ENCODE data around the gene HSPA8. TPM values are rescaled to one million over a fixed set of nuclear protein-coding genes. Genes with fewer than 3 reads are reported as not detected.

Gene HSPA8
- total and polyA plus RNA-seq, 2 of the 13 experiments (the other 11 are each of a cell fraction or from before 2014, with no cell fraction given), result 936 to 2,151 TPM

GRCh38 chr11:123047947-123048293 lies 14.0 kb downstream of the HSPA8 start (continued):
- TF ChIP-seq PHF8 (CRISPR knock-in tag; IDR thresholded peaks at IDR 0.05), result no peak
- no peak for TF ChIP-seq HOXA9 (CRISPR knock-in tag; IDR thresholded peaks at IDR 0.05; ENCODE audit: borderline replicate concordance)
- no peak for TF ChIP-seq MYNN (CRISPR knock-in tag; IDR thresholded peaks at IDR 0.05; ENCODE audit: low read depth)

GRCh38 chr11:123047266-123047946 lies 14.5 kb downstream of the HSPA8 start:
- H3K4me1 ChIP-seq (ENCODE audit: insufficient read depth, low read length), result no peaks in the 10 kb centered on the region
- FAIRE-seq, result no peak

More at GRCh38 chr11:123047266-123047946, 14.5 kb downstream of the HSPA8 start:
- Histone ChIP-seq H4K20me1 (ENCODE audit: insufficient read depth, low read length) (no peaks in the 10 kb centered on the region), H3K4me2 (ENCODE audit: low read depth, low read length) (no peak overlapping the region), H3K9me3 (ENCODE audit: low read length) (no peaks in the 10 kb centered on the region), H3K4me3 (replicated peaks in 1 of 3; ENCODE audit: insufficient read depth in 1 of 3, low read depth in 2 of 3, low read length in 3 of 3) (no peak overlapping the region), H3K79me2 (ENCODE audit: insufficient read depth, low read length) (no peaks in the 10 kb centered on the region), H3K36me3 (replicated peaks in 1 of 2; ENCODE audit: control insufficient read depth in 1 of 2, insufficient read depth in 2 of 2, low read length in 2 of 2) (no peaks in the 10 kb centered on the region), H3K9ac (ENCODE audit: insufficient read depth, low read depth, low read length) (no peak overlapping the region), H3K27ac (ENCODE audit: extremely low read length, insufficient read depth, low read length) (no peak overlapping the region), H3K27me3 (ENCODE audit: control insufficient read depth in 1 of 2, insufficient read depth in 2 of 2, low read length in 2 of 2) (peaks cover 0 to 15% of the 10 kb centered on the region in 2 experiments; a peak in 3 of 5 replicates), H2AFZ (ENCODE audit: low read length) (no peak overlapping the region)
- intact Hi-C loops (cut with micrococcal nuclease; ENCODE audit: unreplicated experiment), result no loop called here
- WGBS (ENCODE audit: low lambda C conversion rate), result 34% methylated on average over 17 of the region's 18 CpGs
- no peak for ATAC-seq
- BruUV-seq (replicated peaks), result no TSS peak
- POLR2A ChIA-PET, result interaction anchor here (1.1 to 1.2 kb wide), 2 partner anchors 8 to 15 kb away, joined by 3 to 4 read pairs; partner anchors contain the start of gene HSPA8
- CTCF ChIA-PET (ENCODE audit: low intra/inter-chr PET ratio, low total read pairs), result no interaction called here
- in situ Hi-C loops (cut with HindIII; ENCODE audit: extremely low pct_ligation_motif_present, low pct_unique_long_range_greater_than_20kb), result loop anchor here (25.0 kb wide), 1 partner anchor 435 kb away; no protein-coding TSS in a partner anchor
- no peak for DNase-seq (ENCODE audit: low spot score)
- TF ChIP-seq ZNF432 (CRISPR knock-in tag; IDR thresholded peaks at IDR 0.05; ENCODE audit: borderline replicate concordance), result no peak
- no peak for TF ChIP-seq ZNF619 (CRISPR knock-in tag; IDR thresholded peaks at IDR 0.05)
- TF ChIP-seq MTA3 (CRISPR knock-in tag; IDR thresholded peaks at IDR 0.05), result no peak
- TF ChIP-seq ZSCAN5A (CRISPR knock-in tag; IDR thresholded peaks at IDR 0.05; ENCODE audit: borderline replicate concordance), result no peak
- no peak for TF ChIP-seq ZNF615 (CRISPR knock-in tag; IDR thresholded peaks at IDR 0.05; ENCODE audit: borderline replicate concordance)
- TF ChIP-seq ZMYM2 (CRISPR knock-in tag; IDR thresholded peaks at IDR 0.05), result no peak
- no peak for TF ChIP-seq ZBTB49 (CRISPR knock-in tag; IDR thresholded peaks at IDR 0.05; ENCODE audit: borderline replicate concordance)
